Measurements from ENCODE around the gene FARP1.
"Not testable (repeated sequence)": the region's sequence is repeated elsewhere in the genome, so short reads cannot be mapped to it uniquely, and the experiment has no call there.

The FARP1 gene

GRCh38 chr13:98342953-98343352 lies 200.1 kb downstream of the FARP1 start:
- DNase-seq: no peak

- no peak for DNase-seq
Measured at GRCh38 chr13:98343461-98343860, 200.6 kb downstream of the FARP1 start.

GRCh38 chr13:98344392-98344791 lies 201.5 kb downstream of the FARP1 start:
- no peak for DNase-seq

GRCh38 chr13:98345107-98345935 lies 202.4 kb downstream of the FARP1 start:
- no peak for DNase-seq

GRCh38 chr13:98346904-98347636 lies 204.2 kb downstream of the FARP1 start:
- no peak for DNase-seq

GRCh38 chr13:98347756-98348155 lies 204.9 kb downstream of the FARP1 start:
- no peak for DNase-seq

GRCh38 chr13:98348466-98349200 lies 205.7 kb downstream of the FARP1 start:
- DNase-seq: no peak

GRCh38 chr13:98349731-98350305 lies 206.9 kb downstream of the FARP1 start:
- no peak for DNase-seq

- no peak for DNase-seq
Measured at GRCh38 chr13:98350746-98351330, 207.9 kb downstream of the FARP1 start.

- no peak for DNase-seq
Measured at GRCh38 chr13:98351636-98352035, 208.7 kb downstream of the FARP1 start.

- no peak for DNase-seq
Measured at GRCh38 chr13:98352226-98352625, 209.3 kb downstream of the FARP1 start.

GRCh38 chr13:98353750-98354149 lies 210.9 kb downstream of the FARP1 start:
- no peak for DNase-seq

- DNase-seq: no peak
Measured at GRCh38 chr13:98358937-98359336, 216.0 kb downstream of the FARP1 start.

- DNase-seq: no peak
Measured at GRCh38 chr13:98360545-98360944, 217.7 kb downstream of the FARP1 start.

GRCh38 chr13:98363326-98363725 lies 220.4 kb downstream of the FARP1 start:
- DNase-seq: no peak

- DNase-seq: no peak
Measured at GRCh38 chr13:98364179-98364578, 221.3 kb downstream of the FARP1 start.

GRCh38 chr13:98364647-98365046 lies 221.8 kb downstream of the FARP1 start:
- no peak for DNase-seq

GRCh38 chr13:98365302-98365701 lies 222.4 kb downstream of the FARP1 start:
- DNase-seq: no peak

GRCh38 chr13:98366010-98366409 lies 223.1 kb downstream of the FARP1 start:
- DNase-seq: no peak

GRCh38 chr13:98366443-98366842 lies 223.5 kb downstream of the FARP1 start:
- no peak for DNase-seq

- DNase-seq: no peak
Measured at GRCh38 chr13:98366959-98367358, 224.1 kb downstream of the FARP1 start.

- no peak for DNase-seq
Measured at GRCh38 chr13:98368019-98368418, 225.1 kb downstream of the FARP1 start.

- not testable (repeated sequence) for DNase-seq
Measured at GRCh38 chr13:98369520-98369919, 226.6 kb downstream of the FARP1 start.
